ENCODE measurements around the gene DMP1.

The DMP1 gene, protein sequence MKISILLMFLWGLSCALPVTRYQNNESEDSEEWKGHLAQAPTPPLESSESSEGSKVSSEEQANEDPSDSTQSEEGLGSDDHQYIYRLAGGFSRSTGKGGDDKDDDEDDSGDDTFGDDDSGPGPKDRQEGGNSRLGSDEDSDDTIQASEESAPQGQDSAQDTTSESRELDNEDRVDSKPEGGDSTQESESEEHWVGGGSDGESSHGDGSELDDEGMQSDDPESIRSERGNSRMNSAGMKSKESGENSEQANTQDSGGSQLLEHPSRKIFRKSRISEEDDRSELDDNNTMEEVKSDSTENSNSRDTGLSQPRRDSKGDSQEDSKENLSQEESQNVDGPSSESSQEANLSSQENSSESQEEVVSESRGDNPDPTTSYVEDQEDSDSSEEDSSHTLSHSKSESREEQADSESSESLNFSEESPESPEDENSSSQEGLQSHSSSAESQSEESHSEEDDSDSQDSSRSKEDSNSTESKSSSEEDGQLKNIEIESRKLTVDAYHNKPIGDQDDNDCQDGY
- 0 reads per million in 2 donors for total RNA-seq

DNA sequence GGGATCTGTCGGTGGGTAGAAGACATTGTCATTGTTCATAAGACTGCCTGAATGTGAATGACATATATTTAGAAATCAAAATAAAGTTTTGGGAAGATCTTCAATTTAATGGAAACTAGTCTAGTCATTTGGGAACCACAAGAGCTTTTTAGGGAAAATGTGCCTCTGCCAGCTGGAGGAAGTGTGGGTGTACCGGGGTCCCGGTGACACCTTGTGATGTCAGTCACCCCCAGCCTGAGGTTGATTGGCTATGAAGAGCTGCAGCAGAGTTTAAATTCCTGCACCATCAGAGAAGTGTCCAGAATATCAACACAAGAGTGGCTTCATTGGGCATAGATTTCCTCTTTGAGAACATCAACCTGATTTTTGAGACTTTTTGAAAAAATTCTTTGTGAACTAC is at the start of gene DMP1:
Gene DMP1, plus strand, starts transcription at position 301 of the 400 bp plus-strand sequence. CDS start 6,213 bp downstream, outside the sequence.
- no peak for DNase-seq

DNA sequence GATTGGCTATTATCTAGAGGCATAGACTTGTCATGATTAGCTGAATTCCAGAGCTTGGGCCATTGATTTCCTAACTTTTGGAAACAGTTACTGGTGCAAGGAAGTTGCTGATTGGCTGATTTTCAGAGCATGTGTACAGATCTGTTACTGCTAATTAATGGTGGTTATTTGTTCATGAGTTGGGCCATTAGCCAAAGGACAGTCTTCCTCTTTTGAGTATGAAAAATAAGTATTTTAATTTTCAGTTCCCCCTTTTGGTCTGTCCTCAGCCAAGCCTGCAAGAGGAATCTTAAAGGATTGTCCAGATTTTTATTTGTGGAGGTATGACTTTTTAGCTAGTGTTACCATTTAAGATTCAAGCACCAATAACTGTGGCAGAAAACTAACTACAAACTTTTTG is 48.7 kb upstream of the DMP1 start:
- DNase-seq: no peak

DNA sequence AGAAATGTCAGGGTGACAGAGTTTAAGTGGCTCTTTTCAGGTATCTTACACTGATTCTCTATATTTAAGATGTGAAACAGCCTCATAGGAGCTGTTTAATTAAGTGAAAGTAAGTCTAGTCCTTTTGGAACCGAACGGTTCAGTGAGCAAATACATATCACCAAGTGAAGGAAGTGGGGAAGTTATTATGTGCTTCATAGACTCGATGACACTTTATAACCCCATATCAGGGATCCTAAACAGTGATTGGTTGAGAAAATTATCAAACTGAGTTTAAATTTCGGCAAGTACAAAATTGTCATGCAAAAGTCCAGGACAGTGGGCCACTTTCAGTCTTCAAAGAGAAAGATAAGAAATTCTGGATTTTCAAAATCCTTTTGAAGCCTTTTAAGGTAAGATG is 41.9 kb upstream of the DMP1 start, which contains the start of gene DSPP:
Gene DSPP, plus strand, starts transcription at position 301 of the 400 bp plus-strand sequence. CDS start 2,380 bp downstream, outside the sequence.
- no peak for DNase-seq

DNA sequence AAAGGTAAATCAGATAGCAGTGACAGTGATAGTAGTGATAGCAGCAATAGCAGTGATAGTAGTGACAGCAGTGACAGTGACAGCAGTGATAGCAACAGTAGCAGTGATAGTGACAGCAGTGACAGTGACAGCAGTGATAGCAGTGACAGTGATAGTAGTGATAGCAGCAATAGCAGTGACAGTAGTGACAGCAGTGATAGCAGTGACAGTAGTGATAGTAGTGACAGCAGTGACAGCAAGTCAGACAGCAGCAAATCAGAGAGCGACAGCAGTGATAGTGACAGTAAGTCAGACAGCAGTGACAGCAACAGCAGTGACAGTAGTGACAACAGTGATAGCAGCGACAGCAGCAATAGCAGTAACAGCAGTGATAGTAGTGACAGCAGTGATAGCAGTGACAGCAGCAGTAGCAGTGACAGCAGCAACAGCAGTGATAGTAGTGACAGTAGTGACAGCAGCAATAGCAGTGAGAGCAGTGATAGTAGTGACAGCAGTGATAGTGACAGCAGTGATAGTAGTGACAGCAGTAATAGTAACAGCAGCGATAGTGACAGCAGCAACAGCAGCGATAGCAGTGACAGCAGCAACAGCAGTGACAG is 35.7 kb upstream of the DMP1 start:
- DNase-seq: no peak

DNA sequence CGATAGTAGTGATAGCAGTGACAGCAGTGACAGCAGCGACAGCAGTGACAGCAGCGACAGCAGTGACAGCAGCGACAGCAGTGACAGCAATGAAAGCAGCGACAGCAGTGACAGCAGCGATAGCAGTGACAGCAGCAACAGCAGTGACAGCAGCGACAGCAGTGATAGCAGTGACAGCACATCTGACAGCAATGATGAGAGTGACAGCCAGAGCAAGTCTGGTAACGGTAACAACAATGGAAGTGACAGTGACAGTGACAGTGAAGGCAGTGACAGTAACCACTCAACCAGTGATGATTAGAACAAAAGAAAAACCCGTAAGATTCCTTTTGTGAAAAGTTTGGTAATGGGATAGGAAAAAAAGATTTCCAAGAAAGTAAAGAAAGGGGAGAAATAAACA is 33.8 kb upstream of the DMP1 start:
- DNase-seq: no peak

DNA sequence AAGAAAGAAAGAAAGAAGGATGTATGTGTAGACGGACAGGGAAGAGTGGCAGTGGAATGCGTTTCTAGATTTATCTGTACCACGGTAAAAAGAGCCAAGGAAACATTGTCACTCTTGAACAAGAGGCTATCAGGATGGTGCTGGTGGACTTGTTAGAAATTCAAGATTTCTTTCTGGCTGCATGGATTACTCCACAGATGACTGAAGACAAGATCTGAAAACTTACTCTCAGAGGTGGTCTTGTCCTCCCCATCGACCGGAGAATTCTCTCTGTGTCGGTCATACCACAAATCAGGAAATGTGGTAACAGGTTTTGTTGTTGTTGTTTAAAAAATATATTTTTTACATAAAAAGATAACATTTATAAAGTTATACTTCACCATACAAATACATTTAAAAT is 30.0 kb upstream of the DMP1 start:
- no peak for DNase-seq

DNA sequence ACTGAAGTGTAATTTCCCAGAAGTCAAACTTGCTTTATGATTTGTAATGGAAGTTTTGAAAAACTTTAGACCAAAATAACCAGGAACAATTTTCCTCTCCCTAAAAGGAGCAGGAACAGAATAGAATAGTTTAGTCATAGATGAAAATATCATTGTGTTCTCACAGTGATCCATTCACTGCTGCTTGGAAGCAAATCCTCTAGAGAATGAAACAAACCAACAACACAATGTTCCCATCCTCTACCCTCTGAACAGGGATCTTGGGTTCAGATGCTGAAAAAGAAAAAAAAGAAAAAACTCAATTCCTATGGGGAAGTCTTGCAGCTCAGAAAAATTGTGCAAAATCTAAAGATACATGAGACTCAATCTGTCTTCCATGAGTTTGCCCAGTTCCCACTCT is 29.6 kb upstream of the DMP1 start:
- DNase-seq: no peak

DNA sequence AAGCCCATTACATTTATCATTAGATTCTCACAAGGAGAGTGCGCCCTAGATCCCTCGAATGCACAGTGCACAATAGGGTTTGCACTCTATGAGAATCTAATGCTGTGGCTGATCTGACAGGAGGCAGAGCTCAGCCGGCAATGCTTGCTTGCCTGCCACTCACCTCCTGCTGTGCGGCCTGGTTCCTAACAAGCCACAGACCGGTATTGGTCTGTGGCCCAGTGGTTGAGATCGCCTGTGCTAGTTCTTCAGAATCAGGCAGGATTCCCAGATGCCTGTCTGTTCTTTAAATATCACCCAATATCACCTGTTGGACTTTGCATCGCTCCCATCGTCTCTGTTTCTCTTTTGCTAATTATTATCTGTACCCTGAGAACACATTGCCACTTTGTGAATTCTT is 27.8 kb upstream of the DMP1 start:
- no peak for DNase-seq

DNA sequence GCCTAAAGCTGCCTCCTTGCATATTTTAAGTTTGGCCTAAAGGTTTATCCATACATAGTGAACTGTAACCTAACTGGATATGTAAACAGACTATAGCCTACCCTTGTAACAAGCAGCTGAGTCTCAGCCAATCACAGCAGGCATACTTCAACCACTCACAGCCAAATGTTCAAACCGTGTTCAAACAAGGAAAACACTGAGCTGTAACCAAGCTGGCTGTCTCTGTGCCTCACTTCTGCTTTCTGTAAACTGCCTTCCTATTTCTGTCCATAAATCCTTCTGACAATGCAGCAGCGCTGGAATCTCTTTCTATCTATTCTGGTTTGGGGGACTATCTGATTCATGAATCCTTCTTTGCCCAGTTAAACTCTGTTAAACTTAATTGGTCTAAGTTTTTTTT is 25.4 kb upstream of the DMP1 start:
- DNase-seq: no peak

DNA sequence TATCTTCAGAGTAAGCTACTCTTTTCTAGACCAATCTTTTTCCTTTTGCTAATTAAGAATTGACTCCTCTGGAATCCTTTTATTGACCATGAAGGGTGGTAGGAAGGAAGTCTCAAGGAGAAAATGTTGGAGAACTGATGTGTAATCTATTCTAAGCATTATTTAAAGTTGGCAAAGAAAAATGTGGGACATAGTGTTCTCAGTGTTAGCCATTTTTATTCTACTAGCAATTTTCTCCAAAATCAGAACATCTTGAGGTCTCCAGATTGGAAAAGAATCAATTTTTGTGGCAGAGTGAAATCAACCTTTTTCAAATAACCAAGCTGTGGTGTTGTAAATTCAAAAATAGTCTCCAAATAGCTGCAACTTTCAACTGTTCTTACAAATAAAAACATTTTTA is 18.4 kb upstream of the DMP1 start:
- no peak for DNase-seq

DNA sequence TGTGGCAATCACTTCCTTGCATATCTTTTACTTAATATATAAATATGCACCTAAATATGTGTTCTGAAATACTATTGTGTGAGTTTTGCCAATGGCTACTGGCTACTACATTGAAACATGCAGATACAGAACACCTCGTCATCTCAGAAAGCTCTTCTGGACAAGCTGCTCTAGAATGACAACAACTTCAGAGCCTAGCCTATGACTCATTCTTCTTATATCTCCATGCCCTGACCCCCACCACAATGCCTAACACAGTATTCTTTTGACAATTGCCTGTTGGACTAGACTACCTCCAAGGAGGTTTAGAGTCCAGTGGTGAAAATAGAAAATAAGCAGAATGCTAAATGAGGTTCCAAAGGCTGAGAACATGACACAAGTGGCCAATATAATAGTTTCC is 17.6 kb upstream of the DMP1 start:
- DNase-seq: no peak

DNA sequence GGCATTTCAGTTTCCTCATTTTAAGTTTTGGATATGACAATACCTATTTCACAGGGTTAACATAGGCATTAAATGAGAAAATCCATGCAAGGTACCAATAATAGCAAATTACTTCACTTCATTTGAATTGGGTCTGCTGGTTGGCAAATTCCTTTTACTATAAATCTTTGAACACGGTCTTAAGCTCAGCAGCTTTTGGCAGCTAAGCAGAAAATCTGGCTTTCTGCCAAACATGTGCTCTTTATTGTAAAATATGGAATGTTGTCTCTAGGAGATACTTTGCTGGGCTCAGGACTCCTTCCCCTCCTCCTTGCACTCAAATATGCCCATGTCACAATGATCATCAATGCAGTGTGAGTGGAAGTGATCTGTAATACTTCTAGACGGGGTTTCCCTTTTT is 16.8 kb upstream of the DMP1 start:
- no peak for DNase-seq

DNA sequence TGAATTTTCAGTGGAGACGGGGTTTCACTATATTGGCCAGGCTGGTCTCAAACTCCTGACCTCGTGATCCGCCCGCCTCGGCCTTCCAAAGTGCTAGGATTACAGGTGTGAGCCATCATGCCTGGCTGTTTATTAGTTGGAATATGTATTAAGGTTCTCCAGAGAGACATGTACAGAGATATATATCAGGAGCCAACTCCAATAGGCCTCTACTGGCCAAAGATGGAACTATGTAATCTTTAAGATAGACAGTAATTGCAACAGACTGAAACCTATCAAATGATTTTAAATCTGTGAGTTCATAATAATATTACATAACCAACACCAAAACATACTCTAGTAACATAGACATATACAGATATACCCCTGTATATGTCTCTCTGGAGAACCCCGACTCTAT is 5.8 kb upstream of the DMP1 start:
- DNase-seq: no peak

DNA sequence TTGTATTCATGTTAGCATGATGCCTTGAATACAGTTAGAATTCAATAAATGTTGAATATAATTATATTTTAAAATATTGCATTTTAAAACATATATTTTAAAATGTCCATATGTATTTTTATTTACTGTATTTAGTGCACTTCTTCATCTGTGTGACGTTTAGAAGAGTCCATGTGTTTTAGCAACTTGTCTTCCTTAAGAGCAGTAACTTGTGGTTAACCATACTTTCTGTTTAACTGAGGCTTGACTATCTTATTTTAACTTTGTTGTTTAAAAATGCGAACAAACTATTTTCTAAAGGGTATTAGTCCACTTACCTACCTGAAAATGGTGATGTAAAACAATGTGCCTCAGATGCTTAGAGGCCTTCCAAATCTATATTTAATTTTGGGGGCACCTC is 858 bp downstream of the DMP1 start:
- no peak for DNase-seq

DNA sequence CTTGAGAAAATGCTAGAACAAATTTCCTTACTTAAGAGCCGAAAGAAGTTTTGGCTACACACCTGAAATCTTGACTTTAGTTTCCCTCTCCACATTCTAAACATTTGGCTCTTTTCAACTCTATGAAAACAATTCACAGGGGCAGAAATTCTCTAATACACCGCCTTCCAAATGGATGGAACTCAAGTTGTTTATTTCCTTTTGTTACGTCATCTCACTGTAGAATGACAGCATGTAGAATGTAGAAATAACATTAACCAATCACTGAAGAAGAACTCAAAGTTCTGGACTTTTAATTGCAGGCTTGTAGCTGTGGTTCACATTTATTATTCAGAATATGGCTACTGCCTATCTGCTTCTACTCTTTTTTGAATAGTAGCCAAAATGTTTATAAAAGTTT is 1.9 kb downstream of the DMP1 start:
- no peak for DNase-seq

DNA sequence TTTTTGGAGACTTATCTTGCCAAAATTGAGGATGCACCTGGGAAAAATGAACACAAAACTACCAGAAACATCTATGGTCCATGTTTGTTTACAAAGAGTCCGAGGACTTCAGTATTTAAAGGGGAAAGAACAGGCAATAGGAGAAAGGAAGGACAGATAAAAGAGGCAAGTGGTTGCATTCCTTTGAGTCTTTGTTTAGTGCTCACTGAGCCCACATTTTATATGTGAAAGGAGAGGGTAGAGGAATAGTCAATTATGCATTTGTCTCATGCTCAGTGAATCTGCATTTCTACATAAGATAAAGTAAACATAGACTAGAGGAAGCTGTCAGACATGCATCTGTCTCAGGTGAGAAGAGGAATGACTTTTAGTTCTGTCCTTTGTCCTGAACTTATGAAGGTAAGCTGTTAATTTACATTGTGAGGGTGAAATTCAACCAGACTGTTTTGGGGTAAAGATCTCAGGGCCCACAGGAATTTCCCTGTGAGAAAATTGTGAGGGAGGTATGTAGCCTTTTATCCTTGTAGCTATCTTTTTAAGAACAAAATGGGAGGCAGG is 4.5 kb downstream of the DMP1 start:
- DNase-seq: no peak

DNA sequence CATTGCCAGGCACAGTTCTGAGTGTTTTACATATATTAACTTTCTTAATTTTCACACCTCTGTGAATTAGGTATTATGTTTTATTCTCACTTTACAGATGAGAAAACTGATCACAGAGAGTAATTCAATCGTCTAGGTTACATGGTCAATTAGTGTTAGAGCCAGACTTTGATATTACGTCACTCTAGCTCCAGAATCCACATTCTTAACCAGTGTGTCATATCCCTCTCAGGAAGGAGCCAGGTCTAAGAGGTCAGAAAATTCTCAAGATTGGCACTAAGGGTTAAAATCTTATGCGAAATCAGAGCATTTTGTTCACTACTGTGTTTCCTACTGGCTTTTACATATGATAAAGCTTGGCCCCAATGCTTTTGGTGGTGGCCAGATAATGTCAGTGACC is 7.4 kb downstream of the DMP1 start:
- no peak for DNase-seq

DNA sequence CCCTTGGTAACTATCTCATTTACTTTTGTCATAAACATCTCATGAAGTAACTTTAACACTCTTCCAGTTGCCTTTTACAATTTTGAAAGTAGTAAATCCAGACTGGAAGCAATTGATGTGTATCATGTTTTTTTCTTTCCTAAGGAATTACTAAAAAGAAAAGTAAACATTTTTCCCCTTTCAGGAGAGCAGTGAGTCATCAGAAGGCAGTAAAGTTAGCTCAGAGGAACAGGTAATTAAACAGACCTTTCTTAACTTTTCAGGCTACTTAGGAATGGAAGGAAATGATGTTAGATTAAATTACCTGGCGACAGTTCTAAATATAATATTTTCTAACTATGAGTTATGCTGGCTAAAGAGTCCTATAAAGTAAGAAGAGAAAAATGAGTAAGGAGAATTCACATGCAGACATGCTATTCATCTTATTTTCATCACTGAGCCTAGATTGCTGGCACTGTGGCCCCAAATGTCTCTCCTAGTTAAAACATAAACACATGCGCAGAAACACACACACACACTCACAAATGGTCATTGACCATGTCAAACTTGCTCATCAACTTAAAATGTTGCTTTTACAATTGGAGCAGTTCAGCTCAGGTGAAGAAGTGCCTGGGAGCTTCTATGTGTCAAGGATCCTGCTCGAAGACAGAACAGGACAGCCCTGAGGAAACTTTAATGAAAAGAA is 9.3 kb downstream of the DMP1 start:
- DNase-seq: no peak

DNA sequence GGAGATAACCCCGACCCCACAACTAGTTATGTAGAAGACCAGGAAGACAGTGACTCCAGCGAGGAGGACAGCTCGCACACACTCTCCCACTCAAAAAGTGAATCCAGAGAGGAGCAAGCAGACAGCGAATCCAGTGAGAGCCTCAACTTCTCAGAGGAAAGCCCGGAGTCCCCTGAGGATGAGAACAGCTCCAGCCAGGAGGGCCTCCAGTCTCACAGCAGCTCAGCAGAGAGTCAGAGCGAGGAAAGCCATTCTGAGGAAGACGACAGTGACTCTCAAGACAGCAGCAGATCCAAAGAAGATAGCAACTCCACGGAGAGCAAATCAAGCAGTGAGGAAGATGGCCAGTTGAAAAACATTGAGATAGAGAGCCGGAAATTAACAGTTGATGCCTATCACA is 12.8 kb downstream of the DMP1 start:
- DNase-seq: no peak

DNA sequence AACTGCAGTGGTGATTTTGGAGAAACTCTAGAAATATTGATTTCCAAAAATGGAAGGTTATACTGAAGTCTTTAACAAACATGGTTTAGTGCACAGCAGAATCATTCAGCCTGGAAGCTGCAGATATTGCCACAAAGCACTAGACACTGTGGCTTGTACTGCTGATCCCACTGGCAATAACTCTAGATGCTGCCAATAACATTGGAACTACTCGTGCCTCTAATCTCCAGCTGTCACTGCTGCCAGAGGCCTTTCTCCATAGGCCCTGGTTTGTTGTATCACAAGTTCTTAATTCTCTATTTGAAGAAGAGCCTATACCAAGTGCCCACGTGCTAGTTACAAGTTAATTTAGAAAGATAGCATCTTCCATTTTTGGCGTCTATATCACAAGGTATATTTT is 19.3 kb downstream of the DMP1 start:
- DNase-seq: no peak

DNA sequence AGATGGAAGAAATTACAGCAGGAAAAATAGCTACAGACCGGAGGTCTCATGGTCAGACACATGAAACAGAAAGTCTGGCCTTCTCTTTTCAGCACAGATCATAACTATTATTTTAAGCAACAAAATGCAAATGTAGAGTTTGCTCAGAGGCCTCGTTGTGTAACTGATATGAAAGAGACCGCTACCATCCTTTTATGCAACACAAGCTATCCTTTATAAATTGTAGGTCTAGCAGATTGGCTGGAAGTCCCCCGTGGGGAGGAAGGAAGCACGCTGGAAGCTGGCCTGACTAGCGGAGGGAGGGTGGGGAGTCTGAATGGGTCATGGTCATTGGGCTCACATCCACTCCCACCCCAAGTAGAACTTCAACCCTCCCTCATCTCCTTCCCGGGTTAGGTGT is 27.7 kb downstream of the DMP1 start:
- DNase-seq: no peak

DNA sequence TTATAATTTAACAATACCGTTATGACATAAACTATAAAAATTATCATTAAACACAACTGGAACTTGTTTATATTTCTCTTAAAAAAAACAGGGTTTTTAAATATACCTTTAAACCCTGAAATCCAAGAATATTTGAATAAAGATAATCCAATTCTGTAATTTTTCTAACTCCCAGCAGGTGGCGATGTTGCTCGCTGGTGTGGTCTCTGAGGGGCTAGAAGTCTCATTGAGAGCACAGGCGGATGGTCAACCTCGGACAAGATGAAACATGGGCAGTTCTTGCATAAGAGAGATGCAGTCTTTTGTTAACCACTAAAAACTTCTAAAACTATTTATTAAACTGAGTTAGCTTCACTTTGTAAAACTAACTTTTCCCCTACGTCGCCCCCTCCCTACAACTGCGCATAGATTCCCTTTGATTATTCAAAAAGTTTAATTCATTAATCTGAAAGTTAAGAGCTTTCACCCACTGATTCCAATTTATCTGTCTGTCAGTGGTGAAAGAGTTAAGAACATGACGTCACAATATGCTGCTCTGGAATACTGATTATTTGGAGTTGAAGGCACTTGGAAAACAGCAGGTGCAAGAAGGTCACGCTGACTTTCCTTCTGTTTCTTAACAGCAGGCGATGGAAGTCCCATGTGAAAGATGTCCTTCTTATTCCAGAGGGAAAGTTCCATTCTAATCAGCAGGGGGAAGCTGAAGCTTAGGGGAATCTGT is 29.5 kb downstream of the DMP1 start:
- DNase-seq: peak; percentile 12

DNA sequence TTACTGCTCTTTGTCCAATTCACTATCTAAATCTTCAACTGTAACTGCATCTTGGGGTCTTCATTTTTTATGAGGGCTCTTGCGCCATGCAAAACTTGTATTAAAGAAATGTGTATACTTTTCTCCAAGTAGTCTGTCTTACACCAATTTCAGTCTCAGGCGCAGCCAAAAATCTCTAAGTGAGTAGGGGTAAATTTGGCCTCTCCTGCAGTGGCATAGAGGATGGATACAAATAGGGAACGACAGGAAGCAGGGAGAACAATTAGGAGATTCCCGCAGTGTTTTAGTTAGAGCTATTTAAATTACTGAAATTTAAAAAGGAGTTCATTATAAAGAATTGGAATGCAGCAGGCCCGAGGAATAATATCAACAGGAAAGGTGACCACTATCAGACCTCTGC is 30.2 kb downstream of the DMP1 start:
- no peak for DNase-seq

Measured in T-helper 9 cell (primary cell).